ENCODE results near the gene OR10P1.

The OR10P1 gene

DNA sequence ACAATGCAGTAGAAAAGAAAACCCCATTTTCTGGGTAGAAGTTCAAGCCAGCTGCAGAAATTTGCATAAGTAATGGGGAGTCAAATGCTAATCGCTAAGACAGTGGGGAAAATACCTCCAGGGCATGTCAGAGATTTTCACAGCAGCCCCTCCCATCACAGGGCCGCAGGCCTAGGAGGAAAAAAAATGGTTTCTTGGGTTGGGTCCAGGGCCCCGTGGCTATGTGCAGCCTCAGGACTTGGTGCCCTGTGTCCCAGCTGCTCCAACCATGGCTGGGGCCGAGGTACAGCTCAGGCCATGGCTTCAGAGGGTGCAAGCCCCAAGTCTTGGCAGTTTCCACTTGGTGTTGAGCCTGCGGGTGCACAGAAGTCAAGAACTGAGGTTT, 14.6 kb downstream of the OR10P1 start:
- no peak overlapping the region for H3K4me3 ChIP-seq (replicated peaks in 1 of 2; ENCODE audit: low read depth in 2 of 2, low read length in 2 of 2)
- DNase-seq (ENCODE audit: low read depth in 2 of 2), result no peak
- TF ChIP-seq, protein P1, sequence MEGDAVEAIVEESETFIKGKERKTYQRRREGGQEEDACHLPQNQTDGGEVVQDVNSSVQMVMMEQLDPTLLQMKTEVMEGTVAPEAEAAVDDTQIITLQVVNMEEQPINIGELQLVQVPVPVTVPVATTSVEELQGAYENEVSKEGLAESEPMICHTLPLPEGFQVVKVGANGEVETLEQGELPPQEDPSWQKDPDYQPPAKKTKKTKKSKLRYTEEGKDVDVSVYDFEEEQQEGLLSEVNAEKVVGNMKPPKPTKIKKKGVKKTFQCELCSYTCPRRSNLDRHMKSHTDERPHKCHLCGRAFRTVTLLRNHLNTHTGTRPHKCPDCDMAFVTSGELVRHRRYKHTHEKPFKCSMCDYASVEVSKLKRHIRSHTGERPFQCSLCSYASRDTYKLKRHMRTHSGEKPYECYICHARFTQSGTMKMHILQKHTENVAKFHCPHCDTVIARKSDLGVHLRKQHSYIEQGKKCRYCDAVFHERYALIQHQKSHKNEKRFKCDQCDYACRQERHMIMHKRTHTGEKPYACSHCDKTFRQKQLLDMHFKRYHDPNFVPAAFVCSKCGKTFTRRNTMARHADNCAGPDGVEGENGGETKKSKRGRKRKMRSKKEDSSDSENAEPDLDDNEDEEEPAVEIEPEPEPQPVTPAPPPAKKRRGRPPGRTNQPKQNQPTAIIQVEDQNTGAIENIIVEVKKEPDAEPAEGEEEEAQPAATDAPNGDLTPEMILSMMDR (IDR thresholded peaks at IDR 0.05; ENCODE audit: low read depth, low read length), result no peak

DNA sequence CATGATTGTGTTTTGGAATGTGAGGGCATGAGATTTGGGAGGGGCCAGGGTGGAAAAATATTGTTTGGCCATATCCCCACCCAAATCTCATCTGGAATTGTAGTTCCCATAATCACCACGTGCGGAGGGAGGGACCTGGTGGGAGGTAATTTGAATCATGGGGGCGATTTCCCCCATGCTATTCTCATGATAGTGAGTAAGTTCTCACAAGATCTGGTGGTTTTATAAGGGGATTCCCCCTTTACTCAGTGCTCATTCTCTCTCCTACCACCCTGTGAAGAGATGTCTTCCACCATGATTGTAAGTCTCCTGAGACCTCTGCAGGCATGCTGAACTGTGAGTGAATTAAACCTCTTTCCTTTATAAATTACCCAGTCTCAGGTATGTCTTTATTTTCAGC, 15.7 kb downstream of the OR10P1 start:
- peak in 1 of 2 donors; percentile 16 for DNase-seq (ENCODE audit: low read depth in 2 of 2)
- H3K4me3 ChIP-seq (replicated peaks in 1 of 2; ENCODE audit: low read depth in 2 of 2, low read length in 2 of 2), result no peak overlapping the region
- TF ChIP-seq, protein P1 (IDR thresholded peaks at IDR 0.05; ENCODE audit: low read depth, low read length), result no peak

DNA sequence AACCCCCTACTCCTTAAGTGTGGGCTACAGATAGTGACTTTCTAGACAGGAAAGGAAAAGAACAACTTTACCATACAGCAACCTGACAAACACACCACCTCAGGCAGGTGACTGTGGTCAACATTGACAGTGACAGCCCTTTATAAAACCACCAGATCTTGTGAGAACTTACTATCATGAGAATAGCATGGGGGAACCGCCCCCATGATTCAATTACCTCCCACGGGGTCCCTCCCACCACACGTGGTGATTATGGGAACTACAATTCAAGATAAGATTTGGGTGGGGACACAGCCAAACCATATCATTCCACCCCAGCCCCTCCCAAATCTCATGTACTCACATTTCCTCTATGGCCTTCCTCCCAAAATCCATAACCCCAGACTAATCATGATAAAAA, 16.3 kb downstream of the OR10P1 start:
- TF ChIP-seq, protein P1 (IDR thresholded peaks at IDR 0.05; ENCODE audit: low read depth, low read length), result no peak
- no peak for DNase-seq (ENCODE audit: low read depth in 2 of 2)
- H3K4me3 ChIP-seq (replicated peaks in 1 of 2; ENCODE audit: low read depth in 2 of 2, low read length in 2 of 2), result no peak overlapping the region

DNA sequence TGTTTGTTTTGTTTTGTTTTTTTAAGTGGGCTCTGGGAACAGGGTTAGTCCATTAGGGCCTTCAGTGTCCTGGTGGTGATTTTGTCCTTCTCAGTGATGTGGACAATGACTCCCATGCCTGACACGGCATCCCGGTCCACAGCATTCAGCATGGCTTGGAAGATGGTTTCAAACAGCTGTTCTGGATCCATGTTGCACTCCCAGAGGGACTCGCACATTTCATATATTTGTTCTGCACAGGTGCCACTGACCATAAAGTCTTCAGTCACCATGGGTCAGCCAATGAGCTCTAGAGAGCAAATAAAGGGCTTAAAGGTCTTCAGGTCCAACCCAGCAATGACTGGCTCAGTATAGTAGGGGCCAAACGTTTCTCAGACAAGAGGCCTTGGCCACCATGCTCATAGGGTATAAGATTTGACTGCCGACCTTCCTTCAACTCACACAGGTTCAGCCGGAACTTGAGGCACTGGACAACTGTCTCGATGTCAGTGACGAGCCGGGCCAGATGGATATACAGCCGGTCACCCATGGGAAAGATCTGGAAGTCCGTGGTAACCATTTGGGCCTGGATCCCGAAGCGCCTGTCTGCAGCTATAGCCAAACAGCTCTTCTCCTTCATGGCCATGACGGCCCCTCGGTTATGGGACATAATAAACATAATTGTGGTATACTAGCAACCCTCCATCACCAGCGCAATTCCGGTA, 18.0 kb downstream of the OR10P1 start:
- DNase-seq (ENCODE audit: low read depth in 2 of 2), result no peak
- TF ChIP-seq, protein P1 (IDR thresholded peaks at IDR 0.05; ENCODE audit: low read depth, low read length), result no peak
- H3K4me3 ChIP-seq (replicated peaks in 1 of 2; ENCODE audit: low read depth in 2 of 2, low read length in 2 of 2), result no peak overlapping the region

DNA sequence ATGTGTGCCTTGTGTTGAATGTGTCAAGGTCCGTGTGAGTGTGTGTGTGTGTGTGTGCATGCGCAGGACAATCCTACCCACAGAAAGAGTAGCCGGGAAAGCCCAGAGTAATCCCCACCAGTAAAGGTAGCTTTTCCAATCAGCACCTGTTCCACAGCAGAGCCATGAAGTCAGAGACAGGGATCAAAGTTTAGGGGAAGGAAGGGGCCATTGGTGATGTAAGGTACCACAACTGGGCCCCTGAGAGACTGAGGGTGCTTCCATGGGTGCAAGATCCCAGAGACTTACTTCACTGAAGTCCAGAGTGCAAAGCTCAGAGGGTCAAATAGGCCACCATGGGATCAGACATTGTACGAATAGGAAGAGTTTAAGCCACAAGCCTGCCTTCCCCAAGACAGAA, 20.5 kb downstream of the OR10P1 start:
- H3K4me3 ChIP-seq (replicated peaks in 1 of 2; ENCODE audit: low read depth in 2 of 2, low read length in 2 of 2), result no peak overlapping the region
- DNase-seq (ENCODE audit: low read depth in 2 of 2), result no peak
- TF ChIP-seq, protein P1 (IDR thresholded peaks at IDR 0.05; ENCODE audit: low read depth, low read length), result no peak

DNA sequence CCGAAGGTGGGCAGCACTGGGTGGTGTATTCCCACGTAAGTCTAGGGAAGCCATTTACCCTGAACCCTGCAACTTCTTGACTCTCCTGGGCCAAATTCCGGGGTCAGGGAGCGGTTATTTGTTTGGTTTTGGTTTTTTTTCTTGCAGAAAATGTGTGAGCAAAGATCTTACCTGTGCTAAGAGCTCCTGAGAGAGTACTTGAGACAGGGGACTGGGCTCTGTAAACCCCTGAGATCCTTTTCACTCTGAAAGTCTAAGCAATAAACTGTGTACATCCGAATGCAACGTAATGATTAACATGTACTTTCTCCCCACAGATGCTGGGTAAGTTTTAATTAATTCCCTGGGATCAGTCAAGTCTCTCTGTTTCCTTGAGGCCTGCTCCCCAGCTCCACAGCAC, 21.5 kb downstream of the OR10P1 start:
- no peak for DNase-seq (ENCODE audit: low read depth in 2 of 2)
- TF ChIP-seq, protein P1 (IDR thresholded peaks at IDR 0.05; ENCODE audit: low read depth, low read length), result no peak
- no peak overlapping the region for H3K4me3 ChIP-seq (replicated peaks in 1 of 2; ENCODE audit: low read depth in 2 of 2, low read length in 2 of 2)

All from cardiac fibroblast (primary cell).